GM18870 (cell line): ENCODE data around the gene FCMR.
"Not testable (repeated sequence)": the region's sequence is repeated elsewhere in the genome, so short reads cannot be mapped to it uniquely, and the experiment has no call there.

Source experiments
- ATAC-seq: cut with Tn5 transposase; IDR thresholded peaks from one replicate; pipeline ENCODE4 v1.9.1; 2021; ENCODE audit warnings: moderate library complexity; ENCODE audit not compliant: unreplicated experiment

The FCMR gene

GRCh38 chr1:206882555-206882954 is 39.2 kb downstream of the FCMR start:
- ATAC-seq = no peak

GRCh38 chr1:206880314-206880713 is 41.4 kb downstream of the FCMR start:
- no peak for ATAC-seq

- ATAC-seq = no peak
These were observed 43.3 kb downstream of the FCMR start for GRCh38 chr1:206878456-206878855.

GRCh38 chr1:206875752-206876377 is 45.9 kb downstream of the FCMR start:
- no peak for ATAC-seq

- no peak for ATAC-seq
These were observed 48.0 kb downstream of the FCMR start for GRCh38 chr1:206873603-206874188.

GRCh38 chr1:206872139-206872538 is 49.6 kb downstream of the FCMR start:
- no peak for ATAC-seq

- ATAC-seq = no peak
These were observed 53.5 kb downstream of the FCMR start for GRCh38 chr1:206868264-206868663.

GRCh38 chr1:206867716-206868115 is 54.0 kb downstream of the FCMR start:
- no peak for ATAC-seq

- no peak for ATAC-seq
These were observed 54.5 kb downstream of the FCMR start for GRCh38 chr1:206867239-206867638.

GRCh38 chr1:206866062-206866461 is 55.7 kb downstream of the FCMR start:
- ATAC-seq = no peak

- no peak for ATAC-seq
These were observed 56.6 kb downstream of the FCMR start, which contains the start of gene IL20 for GRCh38 chr1:206864939-206865671. Gene IL20 (plus strand): TSS chr1:206865623. CDS start chr1:206865853, 230 bp downstream.

- ATAC-seq = no peak
These were observed 58.5 kb downstream of the FCMR start for GRCh38 chr1:206863266-206863665.

- no peak for ATAC-seq
These were observed 61.6 kb downstream of the FCMR start for GRCh38 chr1:206860165-206860564.

- no peak for ATAC-seq
These were observed 62.6 kb downstream of the FCMR start for GRCh38 chr1:206859082-206859521.

- ATAC-seq = no peak
These were observed 64.9 kb downstream of the FCMR start for GRCh38 chr1:206856674-206857464.

GRCh38 chr1:206855859-206856258 is 65.9 kb downstream of the FCMR start:
- ATAC-seq = no peak

- no peak for ATAC-seq
These were observed 67.2 kb downstream of the FCMR start for GRCh38 chr1:206854401-206855129.

GRCh38 chr1:206853696-206854095 is 68.0 kb downstream of the FCMR start:
- ATAC-seq = not testable (repeated sequence)
